ENCODE data around the gene MED22. TPM values are rescaled to one million over a fixed set of nuclear protein-coding genes. Genes with fewer than 3 reads are reported as not detected.

MED22 gene
- polyA plus RNA-seq, 1 donor (not counting 4 experiments of a cell fraction or from before 2014, with no cell fraction given) = 15.9 TPM

GRCh38 chr9:133357656-133358055, 9.7 kb upstream of the MED22 start:
- Histone ChIP-seq H3K9me1 (ENCODE audit: control insufficient read depth, extremely low read depth, insufficient read depth, low read length) (no peaks in the 10 kb centered on the region), H3K4me2 (ENCODE audit: control insufficient read depth, extremely low read depth, insufficient read depth, low read depth, low read length) (peak overlapping the region; percentile 90), H3K9ac (ENCODE audit: control insufficient read depth, extremely low read depth, insufficient read depth, low read length) (peak overlapping the region; percentile 69), H3K79me2 (ENCODE audit: control insufficient read depth, insufficient read depth, low read length) (peaks cover 33% of the 10 kb centered on the region), H3K9me3 (ENCODE audit: control insufficient read depth, low read depth, low read length) (no peaks in the 10 kb centered on the region), H3K27ac (ENCODE audit: control insufficient read depth, insufficient read depth, low read length) (no peak overlapping the region), H3K4me1 (ENCODE audit: control insufficient read depth, extremely low read depth, insufficient read depth, low read length) (peaks cover 30% of the 10 kb centered on the region), H3K27me3 (ENCODE audit: control insufficient read depth, extremely low read depth, insufficient read depth, low read length) (no peaks in the 10 kb centered on the region), H3K36me3 (ENCODE audit: control insufficient read depth in 2 of 2, extremely low read depth in 1 of 2, insufficient read depth in 2 of 2, low read length in 2 of 2) (peaks cover 24 to 26% of the 10 kb centered on the region in 2 experiments), H4K20me1 (ENCODE audit: control insufficient read depth, extremely low read depth, insufficient read depth, low read length) (no peaks in the 10 kb centered on the region), H2AFZ (ENCODE audit: control insufficient read depth, low read length) (no peak overlapping the region), H3K4me3 (ENCODE audit: control insufficient read depth in 2 of 3, extremely low read depth in 1 of 3, insufficient read depth in 2 of 3, low read depth in 1 of 3, low read length in 3 of 3) (peak overlapping the region in 2 of 3 experiments; percentile 79 to 83)
- DNase-seq (ENCODE audit: low read depth, low spot score) (no peak), FAIRE-seq (no peak)
- dilution Hi-C loops (cut with MboI; ENCODE audit: extremely low pct_ligation_motif_present, low sequenced_read_pairs) = no loop called here
- no peak for TF ChIP-seq CTCF (optimal IDR thresholded peaks at IDR 0.05 in 1 of 3, IDR thresholded peaks at IDR 0.05 in 1 of 3, conservative IDR thresholded peaks at IDR 0.05 in 1 of 3; ENCODE audit: extremely low read depth in 1 of 3, insufficient read depth in 2 of 3, low read length in 3 of 3)

- no peak for TF ChIP-seq EZH2 (IDR thresholded peaks at IDR 0.05; ENCODE audit: low read length)
- peak in 1 of 3 experiments; percentile 14 for TF ChIP-seq CTCF (optimal IDR thresholded peaks at IDR 0.05 in 1 of 3, IDR thresholded peaks at IDR 0.05 in 1 of 3, conservative IDR thresholded peaks at IDR 0.05 in 1 of 3; ENCODE audit: extremely low read depth in 1 of 3, insufficient read depth in 2 of 3, low read length in 3 of 3)
- Histone ChIP-seq H4K20me1 (ENCODE audit: control insufficient read depth, extremely low read depth, insufficient read depth, low read length) (peaks cover 9% of the 10 kb centered on the region), H3K4me3 (ENCODE audit: control insufficient read depth in 2 of 3, extremely low read depth in 1 of 3, insufficient read depth in 2 of 3, low read depth in 1 of 3, low read length in 3 of 3) (peak within 1 kb of the TSS; percentile 79 to 87 (median 83)), H3K4me2 (ENCODE audit: control insufficient read depth, extremely low read depth, insufficient read depth, low read depth, low read length) (peak within 1 kb of the TSS; percentile 90), H3K9me1 (ENCODE audit: control insufficient read depth, extremely low read depth, insufficient read depth, low read length) (no peaks in the 10 kb centered on the region), H3K4me1 (ENCODE audit: control insufficient read depth, extremely low read depth, insufficient read depth, low read length) (peaks cover 19% of the 10 kb centered on the region), H3K9ac (ENCODE audit: control insufficient read depth, extremely low read depth, insufficient read depth, low read length) (peak within 1 kb of the TSS; percentile 80), H3K36me3 (ENCODE audit: control insufficient read depth in 2 of 2, extremely low read depth in 1 of 2, insufficient read depth in 2 of 2, low read length in 2 of 2) (peaks cover 28 to 30% of the 10 kb centered on the region in 2 experiments), H3K79me2 (ENCODE audit: control insufficient read depth, insufficient read depth, low read length) (peaks cover 33% of the 10 kb centered on the region), H3K27ac (ENCODE audit: control insufficient read depth, insufficient read depth, low read length) (peak within 1 kb of the TSS; percentile 49), H3K9me3 (ENCODE audit: control insufficient read depth, low read depth, low read length) (no peaks in the 10 kb centered on the region), H3K27me3 (ENCODE audit: control insufficient read depth, extremely low read depth, insufficient read depth, low read length) (no peaks in the 10 kb centered on the region), H2AFZ (ENCODE audit: control insufficient read depth, low read length) (peak within 1 kb of the TSS; percentile 32)
- dilution Hi-C loops (cut with MboI; ENCODE audit: extremely low pct_ligation_motif_present, low sequenced_read_pairs) = no loop called here
- FAIRE-seq (no peak), DNase-seq (ENCODE audit: low read depth, low spot score) (no peak)
Measured at GRCh38 chr9:133356391-133357091, 8.6 kb upstream of the MED22 start, which contains the start of the genes SURF1 and SURF2. Gene SURF1 (minus strand): TSS chr9:133356487. CDS start chr9:133356453, 34 bp downstream. Gene SURF2 (plus strand): TSS chr9:133356550. CDS start chr9:133356593, 43 bp downstream.
